T-cell (primary cell): ENCODE results near the gene AEN. TPM values are rescaled to one million over a fixed set of nuclear protein-coding genes. Genes with fewer than 3 reads are reported as not detected.

Source experiments
- ATAC-seq, 4 experiments: fragments of 200-7000 bp in 3 of 4; fragments of 150-1000 bp in 1 of 4; cut with Tn5 transposase; replicated peaks in 1 of 4; 1 replicate in 3 of 4; 2 replicates in 1 of 4; pipeline ENCODE4 v1.10.0; 2021; ENCODE audit warnings: moderate library complexity in 3 of 4, mild to moderate bottlenecking in 2 of 4, moderate number of reproducible peaks in 1 of 4
- CTCF ChIA-PET, 2 donors: fragments of 300-600 bp; sonication (Branson Sonifier 250); formaldehyde crosslinking; loops; one replicate each; lab custom pipeline; 2022; ENCODE audit warnings: antibody characterized with exemption in 2 of 2; lab: Charles Lee
- POLR2A ChIA-PET, 2 donors: fragments of 300-600 bp; sonication (Branson Sonifier 250); formaldehyde crosslinking; loops; one replicate each; lab custom pipeline; 2022; ENCODE audit warnings: antibody characterized with exemption in 2 of 2; lab: Charles Lee
- DNase-seq, 35 experiments: peaks; one replicate each; pipeline versions ENCODE4 v3.0.0 to v3.0.0-alpha.2; 2013 to 2023
- H3K27ac ChIP-seq: one replicate; pipeline ENCODE4 v1.5.1; 2013; ENCODE audit warnings: low read length
- H3K27me3 ChIP-seq, 2 experiments: replicated peaks in 1 of 2; 1 replicate in 1 of 2; 2 replicates in 1 of 2; pipeline versions ENCODE4 v1.6.1 to v1.7.0; 2013; ENCODE audit warnings: low read length in 1 of 2, mixed read lengths in 1 of 2; ENCODE audit not compliant: control insufficient read depth in 2 of 2, insufficient read depth in 2 of 2; ENCODE audit errors: extremely low read depth in 1 of 2
- H3K36me3 ChIP-seq, 2 donors: 1 replicate in 1 of 2; 2 replicates in 1 of 2; pipeline versions ENCODE4 v1.6.1 to v1.7.0; 2013; ENCODE audit warnings: low read length in 1 of 2; ENCODE audit not compliant: control insufficient read depth in 2 of 2, insufficient read depth in 1 of 2; ENCODE audit errors: extremely low read depth in 1 of 2
- H3K4me1 ChIP-seq, 2 experiments: 1 replicate in 1 of 2; 2 replicates in 1 of 2; pipeline versions ENCODE4 v1.6.1 to v1.7.0; 2013; ENCODE audit warnings: low read length in 2 of 2, mixed read lengths in 1 of 2; ENCODE audit not compliant: insufficient read depth in 2 of 2, control insufficient read depth in 1 of 2; ENCODE audit errors: extremely low read depth in 1 of 2
- H3K4me3 ChIP-seq, 2 donors: 1 replicate in 1 of 2; 2 replicates in 1 of 2; pipeline versions ENCODE4 v1.5.1 to v1.7.0; 2013; ENCODE audit warnings: mild to moderate bottlenecking in 2 of 2, low read length in 1 of 2, moderate library complexity in 1 of 2; ENCODE audit not compliant: control insufficient read depth in 1 of 2; ENCODE audit errors: extremely low read depth in 1 of 2
- H3K9me3 ChIP-seq: 2 replicates; pipeline ENCODE4 v1.7.0; 2013
- H3K27ac Mint-ChIP-seq, 2 donors: one replicate each; pipeline ENCODE4 v1.8.0; 2020 to 2021; ENCODE audit warnings: mild to moderate bottlenecking in 2 of 2, mixed read lengths in 2 of 2
- H3K27me3 Mint-ChIP-seq, 2 donors: one replicate each; pipeline ENCODE4 v1.8.0; 2021 to 2022; ENCODE audit warnings: mixed read lengths in 2 of 2
- H3K36me3 Mint-ChIP-seq: one replicate; pipeline ENCODE4 v1.8.0; 2021; ENCODE audit warnings: mixed read lengths
- H3K4me1 Mint-ChIP-seq, 3 donors: one replicate each; pipeline ENCODE4 v1.8.0; 2020 to 2022; ENCODE audit warnings: mixed read lengths in 3 of 3, mild to moderate bottlenecking in 1 of 3
- H3K4me3 Mint-ChIP-seq, 3 donors: one replicate each; pipeline ENCODE4 v1.8.0; 2020 to 2022; ENCODE audit warnings: mild to moderate bottlenecking in 3 of 3, mixed read lengths in 3 of 3, moderate library complexity in 3 of 3
- H3K9me3 Mint-ChIP-seq, 3 donors: one replicate each; pipeline ENCODE4 v1.8.0; 2020 to 2022; ENCODE audit warnings: mixed read lengths in 3 of 3
- WGBS: methylation state at CpG from one replicate; pipeline ENCODE4 v1.1.5; 2013; ENCODE audit warnings: missing lambda C conversion rate; ENCODE audit not compliant: insufficient coverage; 5-methylcytosine and 5-hydroxymethylcytosine counted together
- total RNA-seq, 35 experiments: library from RNA in 6 of 35; stranded (reverse) in 6 of 35; fragments of 120-200 nt in 1 of 35; gene quantifications; one replicate each; pipeline versions ENCODE4 v1.2.1 to v1.2.4 and lab custom pipeline; 2013 to 2026

The AEN gene
- total RNA-seq, 5 donors from 2014 or later (not counting 1 experiment from before 2014, with no cell fraction given): 31.1 to 69.2 (median 51.5) TPM

GRCh38 chr15:88605189-88606069 lies 15.7 kb upstream of the AEN start:
- peaks cover 2 to 22% of the 10 kb centered on the region in 2 experiments for H3K4me1 ChIP-seq
- H3K4me1 Mint-ChIP-seq: peaks cover 19 to 27% (median 21%) of the 10 kb centered on the region in 3 donors
- H3K36me3 ChIP-seq: no peaks in the 10 kb centered on the region
- WGBS: 7% methylated on average over 44 of the region's 58 CpGs
- ATAC-seq: peak; percentile 37 to 72 (median 60)
- ChIA-PET CTCF (interaction anchor here in 1 of 2 donors (0.5 kb wide), 1 partner anchor 113 kb away, joined by 4 read pairs; no protein-coding TSS in a partner anchor), POLR2A (no interaction called here)
- peak in 23 of 35 experiments; percentile 23 to 65 (median 46) for DNase-seq
- H3K27me3 Mint-ChIP-seq: peaks cover 60 to 77% of the 10 kb centered on the region in 2 donors
- no peaks in the 10 kb centered on the region for H3K9me3 ChIP-seq
- no peaks in the 10 kb centered on the region for H3K9me3 Mint-ChIP-seq
- peaks cover 26 to 47% of the 10 kb centered on the region in 2 experiments for H3K27me3 ChIP-seq
- peaks cover 7% of the 10 kb centered on the region for H3K36me3 Mint-ChIP-seq
- no peak overlapping the region for H3K27ac Mint-ChIP-seq
- H3K27ac ChIP-seq: no peak overlapping the region
- H3K4me3 ChIP-seq: peak overlapping the region in 1 of 2 donors; percentile 1
- peak overlapping the region in 1 of 3 donors; percentile 63 for H3K4me3 Mint-ChIP-seq

- H3K9me3 Mint-ChIP-seq: no peaks in the 10 kb centered on the region
- CTCF ChIA-PET: no interaction called here
- Histone ChIP-seq H3K27me3 (peaks cover 26 to 52% of the 10 kb centered on the region in 2 experiments), H3K4me3 (no peak overlapping the region), H3K36me3 (no peaks in the 10 kb centered on the region), H3K27ac (no peak overlapping the region), H3K9me3 (no peaks in the 10 kb centered on the region), H3K4me1 (peaks cover 2 to 22% of the 10 kb centered on the region in 2 experiments)
- peaks cover 7% of the 10 kb centered on the region for H3K36me3 Mint-ChIP-seq
- POLR2A ChIA-PET: no interaction called here
- peak overlapping the region in 1 of 3 donors; percentile 63 for H3K4me3 Mint-ChIP-seq
- ATAC-seq: no peak
- 13% methylated on average over 10 of the region's 26 CpGs for WGBS
- no peak for DNase-seq
- no peak overlapping the region for H3K27ac Mint-ChIP-seq
- peaks cover 68 to 83% of the 10 kb centered on the region in 2 donors for H3K27me3 Mint-ChIP-seq
- H3K4me1 Mint-ChIP-seq: peaks cover 19 to 27% (median 21%) of the 10 kb centered on the region in 3 donors
Measured at GRCh38 chr15:88606070-88606794, 14.9 kb upstream of the AEN start.

- no peaks in the 10 kb centered on the region for H3K9me3 Mint-ChIP-seq
- peaks cover 73 to 86% of the 10 kb centered on the region in 2 donors for H3K27me3 Mint-ChIP-seq
- ATAC-seq (no peak), DNase-seq (no peak)
- POLR2A ChIA-PET: interaction anchor here in 1 of 2 donors (0.6 kb wide), 1 partner anchor 40 kb away, joined by 3 read pairs; no protein-coding TSS in a partner anchor
- Histone ChIP-seq H3K4me1 (peaks cover 2 to 22% of the 10 kb centered on the region in 2 experiments), H3K9me3 (no peaks in the 10 kb centered on the region), H3K27ac (no peak overlapping the region), H3K27me3 (peaks cover 26 to 67% of the 10 kb centered on the region in 2 experiments), H3K4me3 (no peak overlapping the region), H3K36me3 (no peaks in the 10 kb centered on the region)
- no peak overlapping the region for H3K4me3 Mint-ChIP-seq
- no CpG with 5 or more reads among the region's 1 CpG for WGBS
- peaks cover 7% of the 10 kb centered on the region for H3K36me3 Mint-ChIP-seq
- CTCF ChIA-PET: interaction anchor here in 1 of 2 donors (0.5 to 0.6 kb wide), 2 partner anchors 452 to 483 kb away, joined by 3 to 4 read pairs; no protein-coding TSS in a partner anchor
- peaks cover 19 to 27% (median 21%) of the 10 kb centered on the region in 3 donors for H3K4me1 Mint-ChIP-seq
- H3K27ac Mint-ChIP-seq: no peak overlapping the region
Measured at GRCh38 chr15:88607951-88608350, 13.2 kb upstream of the AEN start.

GRCh38 chr15:88608607-88609181 lies 12.4 kb upstream of the AEN start:
- no peaks in the 10 kb centered on the region for H3K36me3 ChIP-seq
- Mint-ChIP-seq H3K9me3 (no peaks in the 10 kb centered on the region), H3K36me3 (peaks cover 7% of the 10 kb centered on the region), H3K27ac (no peak overlapping the region), H3K27me3 (peaks cover 73 to 81% of the 10 kb centered on the region in 2 donors), H3K4me1 (peaks cover 19 to 27% (median 21%) of the 10 kb centered on the region in 3 donors), H3K4me3 (no peak overlapping the region)
- H3K4me1 ChIP-seq: peaks cover 2 to 22% of the 10 kb centered on the region in 2 experiments
- DNase-seq (no peak), ATAC-seq (no peak)
- no peaks in the 10 kb centered on the region for H3K9me3 ChIP-seq
- peaks cover 26 to 61% of the 10 kb centered on the region in 2 experiments for H3K27me3 ChIP-seq
- ChIA-PET CTCF (no interaction called here), POLR2A (no interaction called here)
- no peak overlapping the region for H3K27ac ChIP-seq
- WGBS: no CpG with 5 or more reads among the region's 4 CpGs
- H3K4me3 ChIP-seq: no peak overlapping the region

GRCh38 chr15:88609344-88610090 lies 11.6 kb upstream of the AEN start:
- peaks cover 70 to 73% of the 10 kb centered on the region in 2 donors for H3K27me3 Mint-ChIP-seq
- H3K27me3 ChIP-seq: peaks cover 23 to 58% of the 10 kb centered on the region in 2 experiments
- no peak overlapping the region for H3K4me3 Mint-ChIP-seq

More at GRCh38 chr15:88609344-88610090, 11.6 kb upstream of the AEN start:
- peaks cover 14 to 18% (median 15%) of the 10 kb centered on the region in 3 donors for H3K4me1 Mint-ChIP-seq
- DNase-seq (no peak), ATAC-seq (no peak)
- Histone ChIP-seq H3K36me3 (no peaks in the 10 kb centered on the region), H3K27ac (no peak overlapping the region), H3K4me1 (peaks cover 2 to 16% of the 10 kb centered on the region in 2 experiments), H3K9me3 (no peaks in the 10 kb centered on the region), H3K4me3 (no peak overlapping the region)
- ChIA-PET CTCF (no interaction called here), POLR2A (no interaction called here)
- peaks cover 7% of the 10 kb centered on the region for H3K36me3 Mint-ChIP-seq
- H3K9me3 Mint-ChIP-seq: no peaks in the 10 kb centered on the region
- WGBS: no CpG with 5 or more reads among the region's 4 CpGs
- no peak overlapping the region for H3K27ac Mint-ChIP-seq
